ENCODE results near the gene CBLB.

DNA sequence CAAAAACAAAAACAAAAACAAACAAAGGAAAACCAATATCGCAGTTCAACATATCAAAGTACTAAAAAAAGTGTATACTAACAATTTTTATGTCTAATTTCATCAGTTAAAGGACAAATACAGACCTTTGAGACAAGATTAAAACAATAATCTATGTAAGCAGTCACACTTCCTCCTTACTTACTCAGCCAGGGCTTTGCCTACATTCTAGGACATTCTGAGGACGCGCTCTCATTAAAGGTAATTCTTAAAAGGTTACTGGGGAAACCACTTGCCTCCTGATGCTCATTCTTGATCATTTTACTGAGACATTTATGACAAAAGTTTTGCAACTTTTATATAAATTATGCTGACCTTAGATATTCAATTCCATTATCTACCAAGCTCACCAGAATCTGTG lies 93.4 kb downstream of the CBLB start:
- TF ChIP-seq, protein P1, sequence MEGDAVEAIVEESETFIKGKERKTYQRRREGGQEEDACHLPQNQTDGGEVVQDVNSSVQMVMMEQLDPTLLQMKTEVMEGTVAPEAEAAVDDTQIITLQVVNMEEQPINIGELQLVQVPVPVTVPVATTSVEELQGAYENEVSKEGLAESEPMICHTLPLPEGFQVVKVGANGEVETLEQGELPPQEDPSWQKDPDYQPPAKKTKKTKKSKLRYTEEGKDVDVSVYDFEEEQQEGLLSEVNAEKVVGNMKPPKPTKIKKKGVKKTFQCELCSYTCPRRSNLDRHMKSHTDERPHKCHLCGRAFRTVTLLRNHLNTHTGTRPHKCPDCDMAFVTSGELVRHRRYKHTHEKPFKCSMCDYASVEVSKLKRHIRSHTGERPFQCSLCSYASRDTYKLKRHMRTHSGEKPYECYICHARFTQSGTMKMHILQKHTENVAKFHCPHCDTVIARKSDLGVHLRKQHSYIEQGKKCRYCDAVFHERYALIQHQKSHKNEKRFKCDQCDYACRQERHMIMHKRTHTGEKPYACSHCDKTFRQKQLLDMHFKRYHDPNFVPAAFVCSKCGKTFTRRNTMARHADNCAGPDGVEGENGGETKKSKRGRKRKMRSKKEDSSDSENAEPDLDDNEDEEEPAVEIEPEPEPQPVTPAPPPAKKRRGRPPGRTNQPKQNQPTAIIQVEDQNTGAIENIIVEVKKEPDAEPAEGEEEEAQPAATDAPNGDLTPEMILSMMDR (conservative IDR thresholded peaks at IDR 0.05; ENCODE audit: low read depth, low read length): no peak
- TF ChIP-seq RFX5 (IDR thresholded peaks at IDR 0.05; ENCODE audit: low read depth, low read length) (no peak), BHLHE40 (IDR thresholded peaks at IDR 0.05; ENCODE audit: low read depth, low read length) (no peak), FOS (IDR thresholded peaks at IDR 0.05; ENCODE audit: low read depth, low read length) (no peak), CEBPB (IDR thresholded peaks at IDR 0.05; ENCODE audit: low read depth, low read length) (no peak), POLR2A (IDR thresholded peaks at IDR 0.05; ENCODE audit: low read depth, low read length) (no peak)
